ENCODE data around the gene EYA2.

EYA2 gene

GRCh38 chr20:47066484-47067270 lies 172.0 kb downstream of the EYA2 start:
- DNase-seq (ENCODE audit: low spot score), result no peak

- no peak for DNase-seq (ENCODE audit: low spot score)
Observed at GRCh38 chr20:47067776-47068175, 173.1 kb downstream of the EYA2 start.

GRCh38 chr20:47070176-47070575 lies 175.5 kb downstream of the EYA2 start:
- DNase-seq (ENCODE audit: low spot score), result no peak

- DNase-seq (ENCODE audit: low spot score), result no peak
Observed at GRCh38 chr20:47071646-47072185, 177.1 kb downstream of the EYA2 start.

- no peak for DNase-seq (ENCODE audit: low spot score)
Observed at GRCh38 chr20:47073766-47074475, 179.3 kb downstream of the EYA2 start.

- DNase-seq (ENCODE audit: low spot score), result no peak
Observed at GRCh38 chr20:47075263-47075662, 180.6 kb downstream of the EYA2 start.

GRCh38 chr20:47079047-47079446 lies 184.4 kb downstream of the EYA2 start:
- DNase-seq (ENCODE audit: low spot score), result no peak

- no peak for DNase-seq (ENCODE audit: low spot score)
Observed at GRCh38 chr20:47080365-47080764, 185.7 kb downstream of the EYA2 start.

GRCh38 chr20:47086316-47086715 lies 191.7 kb downstream of the EYA2 start:
- DNase-seq (ENCODE audit: low spot score), result no peak

- no peak for DNase-seq (ENCODE audit: low spot score)
Observed at GRCh38 chr20:47088335-47088734, 193.7 kb downstream of the EYA2 start.

GRCh38 chr20:47089151-47089550 lies 194.5 kb downstream of the EYA2 start:
- no peak for DNase-seq (ENCODE audit: low spot score)

- DNase-seq (ENCODE audit: low spot score), result no peak
Observed at GRCh38 chr20:47090835-47091234, 196.2 kb downstream of the EYA2 start.

- no peak for DNase-seq (ENCODE audit: low spot score)
Observed at GRCh38 chr20:47093320-47093966, 198.8 kb downstream of the EYA2 start.

GRCh38 chr20:47095690-47096089 lies 201.0 kb downstream of the EYA2 start:
- DNase-seq (ENCODE audit: low spot score), result no peak

- DNase-seq (ENCODE audit: low spot score), result no peak
Observed at GRCh38 chr20:47097691-47098622, 203.3 kb downstream of the EYA2 start.

GRCh38 chr20:47099093-47099492 lies 204.4 kb downstream of the EYA2 start:
- no peak for DNase-seq (ENCODE audit: low spot score)

GRCh38 chr20:47099825-47100441 lies 205.3 kb downstream of the EYA2 start:
- DNase-seq (ENCODE audit: low spot score), result no peak

GRCh38 chr20:47102629-47103028 lies 208.0 kb downstream of the EYA2 start:
- DNase-seq (ENCODE audit: low spot score), result no peak

- no peak for DNase-seq (ENCODE audit: low spot score)
Observed at GRCh38 chr20:47106786-47107185, 212.1 kb downstream of the EYA2 start.

GRCh38 chr20:47108994-47109393 lies 214.4 kb downstream of the EYA2 start:
- DNase-seq (ENCODE audit: low spot score), result no peak

- DNase-seq (ENCODE audit: low spot score), result no peak
Observed at GRCh38 chr20:47110819-47111218, 216.2 kb downstream of the EYA2 start.
